SKM-1 (cell line): ENCODE measurements around the gene TEDC2.

Experiments used
- DNase-seq: peaks from one replicate; lab custom pipeline; 2025; ENCODE audit not compliant: unreplicated experiment; lab: John Stamatoyannopoulos, UW

Gene TEDC2

DNA sequence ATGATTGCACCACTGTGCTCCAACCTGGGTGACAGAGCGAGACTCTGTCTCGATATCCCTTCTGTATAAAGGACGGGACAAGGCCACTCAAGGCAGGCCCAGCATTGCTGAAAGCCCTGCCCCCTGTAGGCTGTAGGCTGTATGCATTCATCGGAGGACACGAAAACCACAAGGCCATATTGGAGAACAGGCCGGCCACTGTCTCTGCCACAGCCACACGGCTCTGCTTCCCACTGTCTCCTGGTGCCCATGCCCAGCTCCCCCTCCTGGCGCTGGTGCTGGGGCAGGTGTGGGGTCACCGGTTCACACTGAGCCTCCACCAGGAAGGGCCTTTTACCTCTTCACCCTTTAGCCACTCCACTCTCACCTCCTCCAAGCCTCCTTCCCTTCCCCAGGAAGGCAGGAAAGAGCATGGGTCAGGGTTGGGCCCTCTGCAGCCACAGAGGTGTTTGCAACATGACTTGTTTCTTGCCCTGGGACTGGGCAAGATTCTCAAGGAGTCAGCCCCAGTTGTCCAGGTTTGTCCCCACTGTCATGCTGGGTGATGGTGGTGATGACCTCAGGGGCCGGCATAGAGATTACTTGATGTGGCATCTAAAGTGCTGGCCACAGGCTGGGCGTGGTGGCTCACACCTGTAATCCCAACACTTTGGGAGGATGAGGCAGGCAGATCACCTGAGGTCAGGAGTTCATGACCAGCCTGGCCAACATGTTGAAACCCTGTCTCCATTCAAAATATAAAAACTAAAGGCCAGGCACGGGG, 5.9 kb downstream of the TEDC2 start:
- DNase-seq = no peak

DNA sequence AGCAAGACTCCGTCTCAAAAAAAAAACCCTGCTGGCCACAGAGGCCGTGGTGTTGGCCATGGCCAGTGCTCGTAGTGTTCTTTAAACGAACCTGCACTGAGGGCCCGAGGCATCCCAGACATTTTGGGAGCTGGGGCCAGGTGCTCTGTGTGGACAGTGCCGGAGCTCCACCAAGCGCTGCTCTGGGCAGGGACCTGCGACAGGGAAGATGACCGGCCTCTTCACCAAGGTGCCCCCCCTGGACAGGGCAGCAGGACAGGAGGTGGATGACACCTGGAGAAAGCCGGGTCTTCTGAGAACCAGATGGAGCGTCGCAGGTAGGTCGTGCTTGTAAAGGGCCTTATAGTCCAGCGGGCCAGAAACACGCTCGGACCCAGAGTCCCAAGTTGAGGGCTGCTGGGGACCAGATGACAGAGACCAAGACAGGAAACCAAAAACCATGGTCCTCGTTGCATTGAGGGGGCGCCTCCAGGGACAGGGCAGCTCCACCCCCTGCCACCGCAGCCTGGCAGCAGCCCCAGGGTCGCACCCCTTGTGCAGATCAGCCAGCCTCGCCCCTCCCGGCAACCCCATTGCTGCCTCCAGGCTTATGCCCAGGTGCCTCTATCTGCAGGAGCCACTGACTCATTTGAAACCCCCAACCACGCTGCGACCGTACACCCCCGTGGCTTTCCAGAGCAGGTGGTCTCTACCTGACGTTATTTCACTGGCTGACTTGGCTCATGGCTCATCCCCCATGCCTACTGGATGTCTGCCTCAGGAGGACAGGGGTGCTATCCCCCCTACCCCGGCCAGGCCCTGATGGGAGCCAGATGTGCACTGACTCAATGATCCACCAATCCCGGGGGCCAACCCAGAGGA, 7.0 kb downstream of the TEDC2 start:
- no peak for DNase-seq

DNA sequence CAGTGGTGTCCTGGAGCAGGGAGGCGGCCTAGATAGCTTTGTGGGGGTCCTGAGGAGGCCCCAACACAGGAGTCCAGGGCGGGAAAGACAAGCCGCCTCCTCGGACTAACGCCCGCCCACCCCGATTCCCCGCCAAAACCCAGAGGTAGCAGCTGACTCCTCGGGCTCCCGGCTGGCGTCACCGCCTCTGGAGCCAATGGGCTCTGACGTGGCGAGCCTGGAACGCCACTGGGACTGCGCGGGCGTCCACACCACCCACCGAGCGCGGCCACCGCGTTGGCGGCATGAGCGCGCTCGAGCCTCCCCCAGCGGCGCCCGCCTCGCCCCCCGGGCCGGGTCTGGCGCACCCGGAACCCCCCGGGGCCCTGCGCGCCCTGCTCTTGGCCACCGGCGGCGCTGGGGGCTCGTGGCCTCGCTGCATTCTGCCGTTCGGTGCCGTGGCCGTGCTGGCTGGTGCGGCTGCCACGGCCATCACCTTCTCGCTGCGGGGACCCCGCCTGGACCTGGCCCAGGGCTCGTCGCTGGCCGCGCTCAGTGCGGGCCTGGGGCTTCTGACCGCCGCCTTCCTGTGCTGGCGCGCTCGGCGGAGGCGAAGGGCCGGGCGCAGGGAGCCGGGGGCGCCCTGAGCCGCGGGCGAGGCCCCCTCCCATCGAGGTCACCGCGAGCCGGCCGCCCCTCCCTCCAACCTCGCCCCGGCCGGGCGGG, 7.8 kb downstream of the TEDC2 start:
- DNase-seq = no peak

GRCh38 chr16:2468233-2468724, 8.4 kb downstream of the TEDC2 start:
- DNase-seq = no peak

DNA sequence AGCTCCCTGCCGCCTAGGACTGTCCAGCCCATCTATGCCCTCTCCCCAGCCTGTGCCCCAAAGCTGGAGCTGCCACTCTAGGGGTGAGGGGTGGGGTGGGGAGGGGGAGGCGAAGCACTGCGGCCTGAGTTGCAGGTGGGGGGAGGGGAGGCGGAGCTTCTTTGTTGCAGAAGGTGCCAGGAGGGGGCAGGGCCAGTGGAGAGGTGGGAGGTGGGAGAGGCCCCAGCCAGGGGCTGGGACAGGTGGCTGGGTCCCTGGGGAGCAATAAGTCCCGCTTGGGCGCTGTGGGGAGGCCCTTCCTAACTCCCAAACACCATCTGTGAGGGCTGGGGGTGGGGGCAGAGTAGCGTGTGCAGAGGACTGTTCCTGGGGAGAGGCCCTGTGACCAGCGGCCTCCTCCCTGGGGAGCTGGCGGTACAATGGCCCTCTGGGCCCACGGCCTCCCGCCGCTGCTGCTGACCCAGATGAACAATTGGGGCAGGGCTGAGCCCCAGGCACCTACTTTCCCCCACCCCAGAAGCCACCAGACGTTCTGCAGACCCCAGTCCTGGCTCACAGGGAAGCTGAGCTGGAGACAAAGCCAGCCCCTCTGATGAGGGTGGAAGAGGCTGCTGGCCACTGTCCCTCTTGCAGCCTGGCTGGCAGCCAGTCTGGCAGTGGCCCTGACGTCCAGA, 9.0 kb downstream of the TEDC2 start:
- no peak for DNase-seq

DNA sequence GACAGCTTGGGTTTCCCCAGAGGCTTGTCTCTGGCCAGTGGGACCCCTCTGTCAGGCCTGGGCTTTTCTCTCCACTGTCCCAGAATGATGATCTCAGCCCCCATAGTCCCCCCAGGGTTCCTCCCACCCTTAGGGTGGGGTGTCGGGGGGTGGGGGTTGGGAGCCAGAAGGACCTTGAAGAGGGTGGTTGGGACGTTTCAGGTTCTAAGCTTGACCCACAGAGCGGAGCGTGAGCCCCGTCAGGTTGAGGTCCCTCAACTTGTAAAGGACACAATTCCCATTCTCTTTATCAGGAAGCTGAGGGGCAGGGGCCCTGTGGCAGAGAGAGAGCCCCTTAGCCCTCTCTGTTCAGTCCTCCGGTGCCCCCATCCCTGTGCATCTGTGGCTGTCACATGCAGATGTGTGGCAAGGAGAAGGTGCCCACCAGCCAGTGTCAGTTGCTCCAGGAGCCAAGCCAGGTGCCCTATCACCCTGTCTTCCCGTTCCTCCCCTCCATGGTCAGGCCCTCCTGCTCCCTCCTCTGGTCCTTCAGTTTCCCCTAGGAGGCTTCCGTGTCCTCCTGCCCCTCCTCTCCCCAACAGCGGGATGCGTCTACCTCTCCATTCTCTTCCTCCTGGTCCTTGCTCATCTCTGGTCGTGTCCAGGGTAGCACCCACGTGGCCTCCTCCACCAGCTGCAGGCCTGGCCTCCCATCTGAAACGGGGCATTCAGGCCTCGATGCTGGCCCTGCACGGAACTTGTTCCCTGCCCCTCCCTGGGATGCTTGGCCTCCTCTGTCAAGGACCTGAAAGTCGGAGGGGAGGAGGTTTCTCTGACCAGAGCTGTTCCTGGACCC, 9.7 kb downstream of the TEDC2 start:
- DNase-seq = no peak

DNA sequence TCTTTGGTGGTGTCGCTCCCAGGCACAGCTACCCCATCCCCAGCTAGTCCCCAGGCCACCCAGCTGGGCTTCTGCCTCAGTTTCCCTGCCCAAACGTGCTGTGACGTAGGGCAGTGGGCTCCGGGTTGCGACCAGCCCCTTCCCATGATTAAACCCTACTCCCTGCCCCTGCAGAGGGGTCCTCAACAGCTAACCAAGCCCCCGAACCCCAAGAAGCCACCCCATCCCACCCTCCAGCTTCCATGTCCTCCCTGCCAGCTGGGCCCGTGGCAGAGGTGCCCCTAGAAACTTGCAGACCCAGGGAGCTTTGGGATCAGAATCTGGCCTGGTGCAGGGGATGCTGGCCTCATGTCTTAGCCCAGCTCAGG, 10.3 kb downstream of the TEDC2 start:
- no peak for DNase-seq

DNA sequence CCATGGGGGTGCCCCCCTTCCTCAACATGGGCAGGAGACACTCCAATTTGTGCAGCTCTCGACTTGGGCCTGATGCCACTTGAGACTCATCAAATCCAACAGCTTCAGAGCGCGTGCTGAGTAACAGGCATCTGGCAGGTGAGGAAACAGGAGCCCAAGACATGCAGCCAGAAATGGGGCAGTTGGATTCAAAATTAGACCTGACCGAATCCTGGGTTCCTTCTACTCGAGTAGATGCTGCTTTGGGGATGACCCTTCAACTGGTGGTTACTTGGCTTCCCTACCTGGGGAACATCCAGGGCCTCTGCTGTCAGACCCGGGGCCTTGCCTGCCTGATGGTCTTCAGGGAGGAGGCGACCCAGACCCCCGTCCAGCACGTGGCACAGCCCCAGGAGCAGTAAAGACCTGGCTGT, 10.7 kb downstream of the TEDC2 start:
- DNase-seq = no peak

GRCh38 chr16:2471016-2471652, 11.2 kb downstream of the TEDC2 start, which contains the start of gene NTN3:
Gene NTN3, plus strand, starts transcription at chr16:2471297. Its CDS starts 405 bp downstream, at chr16:2471702.
- no peak for DNase-seq

DNA sequence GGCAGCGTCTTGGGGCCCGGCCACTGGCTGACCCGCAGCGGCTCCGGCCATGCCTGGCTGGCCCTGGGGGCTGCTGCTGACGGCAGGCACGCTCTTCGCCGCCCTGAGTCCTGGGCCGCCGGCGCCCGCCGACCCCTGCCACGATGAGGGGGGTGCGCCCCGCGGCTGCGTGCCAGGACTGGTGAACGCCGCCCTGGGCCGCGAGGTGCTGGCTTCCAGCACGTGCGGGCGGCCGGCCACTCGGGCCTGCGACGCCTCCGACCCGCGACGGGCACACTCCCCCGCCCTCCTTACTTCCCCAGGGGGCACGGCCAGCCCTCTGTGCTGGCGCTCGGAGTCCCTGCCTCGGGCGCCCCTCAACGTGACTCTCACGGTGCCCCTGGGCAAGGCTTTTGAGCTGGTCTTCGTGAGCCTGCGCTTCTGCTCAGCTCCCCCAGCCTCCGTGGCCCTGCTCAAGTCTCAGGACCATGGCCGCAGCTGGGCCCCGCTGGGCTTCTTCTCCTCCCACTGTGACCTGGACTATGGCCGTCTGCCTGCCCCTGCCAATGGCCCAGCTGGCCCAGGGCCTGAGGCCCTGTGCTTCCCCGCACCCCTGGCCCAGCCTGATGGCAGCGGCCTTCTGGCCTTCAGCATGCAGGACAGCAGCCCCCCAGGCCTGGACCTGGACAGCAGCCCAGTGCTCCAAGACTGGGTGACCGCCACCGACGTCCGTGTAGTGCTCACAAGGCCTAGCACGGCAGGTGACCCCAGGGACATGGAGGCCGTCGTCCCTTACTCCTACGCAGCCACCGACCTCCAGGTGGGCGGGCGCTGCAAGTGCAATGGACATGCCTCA, 12.0 kb downstream of the TEDC2 start:
- DNase-seq = no peak

- DNase-seq = no peak
These were observed 12.6 kb downstream of the TEDC2 start for GRCh38 chr16:2472488-2472864.

- no peak for DNase-seq
These were observed 13.1 kb downstream of the TEDC2 start for GRCh38 chr16:2472885-2473445.

DNA sequence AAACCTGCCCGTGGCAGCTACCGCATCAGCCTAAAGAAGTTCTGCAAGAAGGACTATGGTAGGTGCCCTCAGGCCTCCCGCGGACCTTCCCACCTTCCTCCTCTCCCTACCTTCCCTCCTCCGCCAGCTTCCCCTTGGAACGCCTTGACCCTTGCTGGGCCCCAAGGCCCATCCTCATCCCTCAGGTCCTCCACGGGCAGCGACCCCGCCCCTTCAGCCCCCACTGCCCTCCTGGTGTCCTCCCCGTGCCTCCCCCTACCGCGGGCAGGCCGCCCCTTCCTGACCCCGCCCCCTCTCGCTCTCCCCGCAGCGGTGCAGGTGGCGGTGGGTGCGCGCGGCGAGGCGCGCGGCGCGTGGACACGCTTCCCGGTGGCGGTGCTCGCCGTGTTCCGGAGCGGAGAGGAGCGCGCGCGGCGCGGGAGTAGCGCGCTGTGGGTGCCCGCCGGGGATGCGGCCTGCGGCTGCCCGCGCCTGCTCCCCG, 13.6 kb downstream of the TEDC2 start:
- DNase-seq = no peak

DNA sequence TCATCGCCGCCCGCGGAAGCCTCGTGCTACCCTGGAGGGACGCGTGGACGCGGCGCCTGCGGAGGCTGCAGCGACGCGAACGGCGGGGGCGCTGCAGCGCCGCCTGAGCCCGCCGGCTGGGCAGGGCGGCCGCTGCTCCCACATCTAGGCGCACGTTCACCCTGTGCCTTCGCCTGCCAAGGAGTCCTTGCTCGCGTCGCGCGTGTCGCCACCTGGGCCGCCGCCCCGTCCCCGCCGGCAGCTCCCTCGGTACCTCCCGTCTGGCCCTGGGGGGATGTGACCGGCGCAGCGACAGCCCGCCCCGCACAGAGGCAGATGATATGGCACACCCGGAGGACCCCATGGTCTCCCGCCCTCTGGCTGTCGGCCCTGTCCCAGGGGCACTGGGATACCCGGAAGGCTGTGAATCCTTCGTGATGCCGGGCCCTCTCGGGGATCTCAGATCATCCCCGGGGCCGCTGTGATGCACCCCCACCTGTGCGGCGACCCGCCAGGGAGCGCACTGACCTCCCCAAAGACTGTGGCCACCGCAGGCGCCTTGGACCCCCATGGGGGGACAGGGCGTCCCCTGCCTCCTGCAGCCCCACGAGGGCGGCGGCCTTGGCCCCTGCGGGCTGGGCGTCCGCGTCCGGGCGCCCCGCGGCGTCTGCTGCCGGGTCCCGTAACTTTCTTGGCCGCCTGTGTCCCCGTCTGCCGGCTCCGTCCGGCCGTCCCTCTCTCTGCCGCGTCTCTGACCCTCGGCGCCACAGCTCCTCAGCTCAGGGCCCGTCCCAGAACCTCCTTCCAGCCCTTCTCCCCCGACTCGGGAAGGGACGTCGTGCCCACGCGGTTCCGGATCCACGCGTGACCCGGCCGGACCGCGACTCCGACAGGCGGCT, 14.3 kb downstream of the TEDC2 start:
- peak; percentile 41 for DNase-seq

- DNase-seq = no peak
These were observed 15.0 kb downstream of the TEDC2 start, which contains the start of gene TBC1D24 for GRCh38 chr16:2474877-2475412. Gene TBC1D24, plus strand, starts transcription at chr16:2475127. Its CDS starts 21,022 bp downstream, at chr16:2496149.

GRCh38 chr16:2475413-2476344, 15.8 kb downstream of the TEDC2 start:
- DNase-seq = no peak
